GM10248 (cell line): ENCODE measurements around the gene COX19.
A peak's percentile ranks its signal among the peaks of the same experiment; 100 is the strongest.

ENCODE experiments used
- CTCF ChIA-PET: fragments of 300-600 bp; sonication (Branson Sonifier 250); formaldehyde crosslinking; extraction: SDS; loops from one replicate; lab custom pipeline; 2021; ENCODE audit warnings: antibody characterized with exemption; lab: Yijun Ruan, JAX
- POLR2A ChIA-PET: fragments of 350-650 bp; sonication (Branson Sonifier 250); formaldehyde crosslinking; extraction: SDS; loops from one replicate; lab custom pipeline; 2020; ENCODE audit warnings: antibody characterized with exemption; lab: Yijun Ruan, JAX
- DNase-seq: peaks from one replicate; pipeline ENCODE4 v3.0.0; 2012; ENCODE audit errors: extremely low spot score
- TF ChIP-seq, protein P1 (sequence below): IDR thresholded peaks from 2 replicates; pipeline ENCODE4 v1.5.1; 2012; ENCODE audit warnings: mild to moderate bottlenecking, low read depth; ENCODE audit errors: extremely low read depth, missing control alignments, control extremely low read depth

Gene COX19

DNA sequence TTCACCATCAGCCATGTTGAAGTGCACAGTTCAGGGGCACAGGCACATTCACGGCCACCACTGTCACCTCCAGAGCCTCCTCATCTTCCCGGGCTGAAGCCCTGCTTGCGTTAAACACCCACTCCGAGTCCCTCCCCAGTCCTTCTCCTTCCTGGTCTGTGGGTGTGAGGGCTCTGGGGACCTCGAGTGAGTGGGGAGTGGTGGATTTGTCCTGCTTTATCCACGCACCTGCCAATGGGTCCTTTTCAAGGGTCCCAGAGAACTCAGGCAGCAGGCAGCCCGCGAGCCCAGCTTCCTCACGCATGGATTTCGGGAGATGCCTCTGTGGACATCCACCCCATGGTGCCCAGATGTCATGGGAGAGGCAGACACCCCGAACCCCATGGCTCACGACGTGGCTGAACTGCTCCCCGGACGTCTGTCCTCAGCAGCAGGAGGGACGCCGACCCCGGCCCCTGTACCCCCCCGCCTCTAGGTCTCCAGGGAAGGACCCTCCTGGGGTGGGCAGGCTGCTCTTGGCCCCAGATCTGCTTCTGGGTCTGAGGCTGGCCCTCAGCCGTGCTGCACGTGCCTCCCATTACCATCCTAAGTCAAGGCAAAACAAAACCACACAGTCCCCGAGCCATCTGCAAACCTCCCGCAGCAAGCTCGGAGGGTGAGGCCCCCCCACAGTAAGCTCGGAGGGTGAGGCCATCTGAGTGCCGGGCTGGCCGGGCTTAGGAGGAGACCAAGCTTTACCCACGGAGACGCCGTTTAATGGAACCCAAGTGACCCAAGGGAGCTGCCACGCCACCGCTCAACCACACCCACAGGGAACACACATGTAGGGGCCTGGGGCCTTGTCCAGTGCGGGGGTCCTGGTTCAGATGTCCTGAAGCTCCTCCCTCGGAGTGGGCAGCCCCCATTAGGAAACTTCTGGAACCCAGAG lies 16.6 kb upstream of the COX19 start:
- TF ChIP-seq, protein P1, sequence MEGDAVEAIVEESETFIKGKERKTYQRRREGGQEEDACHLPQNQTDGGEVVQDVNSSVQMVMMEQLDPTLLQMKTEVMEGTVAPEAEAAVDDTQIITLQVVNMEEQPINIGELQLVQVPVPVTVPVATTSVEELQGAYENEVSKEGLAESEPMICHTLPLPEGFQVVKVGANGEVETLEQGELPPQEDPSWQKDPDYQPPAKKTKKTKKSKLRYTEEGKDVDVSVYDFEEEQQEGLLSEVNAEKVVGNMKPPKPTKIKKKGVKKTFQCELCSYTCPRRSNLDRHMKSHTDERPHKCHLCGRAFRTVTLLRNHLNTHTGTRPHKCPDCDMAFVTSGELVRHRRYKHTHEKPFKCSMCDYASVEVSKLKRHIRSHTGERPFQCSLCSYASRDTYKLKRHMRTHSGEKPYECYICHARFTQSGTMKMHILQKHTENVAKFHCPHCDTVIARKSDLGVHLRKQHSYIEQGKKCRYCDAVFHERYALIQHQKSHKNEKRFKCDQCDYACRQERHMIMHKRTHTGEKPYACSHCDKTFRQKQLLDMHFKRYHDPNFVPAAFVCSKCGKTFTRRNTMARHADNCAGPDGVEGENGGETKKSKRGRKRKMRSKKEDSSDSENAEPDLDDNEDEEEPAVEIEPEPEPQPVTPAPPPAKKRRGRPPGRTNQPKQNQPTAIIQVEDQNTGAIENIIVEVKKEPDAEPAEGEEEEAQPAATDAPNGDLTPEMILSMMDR, result no peak
- CTCF ChIA-PET, result interaction anchor here (0.9 to 10.0 kb wide), 50 partner anchors 7 to 247 kb away, joined by 3 to 391 read pairs (median 10); partner anchors contain the start of genes COX19, CYP2W1, GPER1 and GPR146
- DNase-seq, result no peak
- POLR2A ChIA-PET, result no interaction called here

DNA sequence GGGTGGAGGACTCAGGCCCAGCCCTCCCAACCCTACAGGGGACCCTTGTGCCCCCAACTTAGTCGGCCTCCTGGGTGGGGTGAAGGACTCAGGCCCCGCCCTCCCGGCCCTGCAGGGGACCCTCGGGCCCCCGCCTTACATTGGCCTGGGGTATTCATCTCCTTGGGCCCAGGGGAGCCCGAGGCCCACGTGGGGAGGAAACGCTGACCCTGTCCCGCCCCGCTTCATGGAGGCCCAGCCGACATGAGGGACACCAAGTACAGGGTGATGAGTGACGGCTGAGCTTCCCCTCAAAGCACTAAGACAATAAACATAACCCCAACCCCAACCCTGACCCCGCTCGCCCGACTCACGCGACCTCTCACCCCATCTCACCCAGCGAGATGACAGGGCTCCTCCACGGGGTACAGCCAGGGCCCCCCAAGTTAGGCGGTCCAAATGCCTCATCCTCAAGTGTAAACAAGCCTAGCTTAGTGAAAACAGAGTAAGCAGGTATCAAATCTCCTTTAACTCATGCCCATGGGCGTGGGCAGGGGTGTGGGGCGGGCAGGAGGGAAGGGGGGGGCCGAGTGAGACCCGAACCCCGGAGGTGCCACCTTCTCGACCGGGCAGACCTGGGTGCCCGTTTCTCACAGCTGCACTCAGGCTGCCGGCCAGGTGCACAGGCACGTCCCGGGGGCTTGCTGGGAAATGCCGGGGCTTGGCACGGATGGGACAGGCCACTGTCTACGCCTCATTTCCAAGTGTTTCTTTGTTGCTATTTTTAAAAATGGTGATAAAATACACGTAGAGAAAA lies 15.8 kb upstream of the COX19 start:
- TF ChIP-seq, protein P1, result no peak
- ChIA-PET POLR2A (no interaction called here), CTCF (interaction anchor here (1.9 to 10.0 kb wide), 8 partner anchors 9 to 187 kb away, joined by 4 to 391 read pairs (median 34); partner anchors contain the start of genes CYP2W1, GPER1 and GPR146)
- DNase-seq, result no peak

DNA sequence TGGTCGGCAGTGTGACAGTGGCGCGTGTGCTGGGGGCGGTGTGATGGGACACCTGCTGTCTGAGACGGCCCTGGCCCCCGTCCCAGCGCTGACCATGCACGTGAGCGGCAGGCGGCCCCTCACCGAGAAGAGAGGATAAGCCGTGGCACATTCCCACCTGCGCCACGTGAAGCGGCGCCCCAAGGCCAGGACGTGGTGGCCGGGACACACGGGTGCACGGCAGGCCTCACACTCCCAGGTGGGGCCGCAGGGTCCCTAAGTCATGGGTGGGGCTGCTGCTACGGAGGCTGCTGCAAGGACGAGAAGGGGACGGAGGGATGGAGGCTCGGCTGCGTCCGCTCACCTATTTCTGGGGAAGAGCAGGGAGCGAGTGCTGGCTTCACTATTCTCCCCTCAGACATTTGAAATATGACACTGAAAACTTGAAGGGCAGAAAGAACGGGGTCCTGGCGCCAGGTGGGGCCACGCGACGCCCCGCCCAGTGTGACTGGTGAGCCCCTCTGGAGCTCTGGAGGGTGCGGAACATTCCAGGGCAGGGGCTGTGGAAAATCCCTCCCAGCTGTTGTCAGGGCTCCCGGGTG lies 15.1 kb upstream of the COX19 start:
- TF ChIP-seq, protein P1, result no peak
- DNase-seq, result no peak
- POLR2A ChIA-PET, result no interaction called here
- CTCF ChIA-PET, result interaction anchor here (4.0 to 10.0 kb wide), 3 partner anchors 9 to 187 kb away, joined by 30 to 391 read pairs (median 170); partner anchors contain the start of gene CYP2W1

DNA sequence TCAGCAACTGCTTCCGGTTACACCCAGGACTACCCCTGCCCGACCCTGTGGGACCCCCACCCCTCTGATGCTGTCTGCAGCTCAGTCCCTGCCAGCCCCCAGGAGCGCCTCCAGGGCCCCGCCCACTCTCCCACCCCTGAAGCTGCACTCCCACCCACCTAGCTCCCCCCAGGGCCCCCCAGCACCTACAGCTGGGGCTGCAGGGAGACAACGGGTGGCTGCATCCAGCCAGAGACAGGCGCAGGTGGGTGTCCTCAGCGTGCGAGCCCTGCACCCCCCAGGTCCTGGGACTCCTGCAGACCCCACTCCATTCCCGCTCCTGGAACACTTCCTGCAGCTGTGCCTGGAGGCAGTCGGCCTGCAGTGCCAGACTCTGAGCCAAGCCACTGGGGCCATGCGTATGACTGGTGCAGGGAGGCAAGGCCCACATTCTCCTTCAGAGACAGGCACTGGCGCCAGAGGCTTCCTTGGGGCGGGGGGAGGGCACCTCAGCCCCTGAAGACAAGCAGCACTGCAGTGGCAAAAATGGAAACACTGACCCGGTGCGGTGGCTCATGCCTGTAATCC lies 13.7 kb upstream of the COX19 start:
- ChIA-PET POLR2A (no interaction called here), CTCF (interaction anchor here (0.9 to 2.5 kb wide), 8 partner anchors 10 to 188 kb away, joined by 3 to 20 read pairs (median 4); no protein-coding TSS in a partner anchor)
- TF ChIP-seq, protein P1, result no peak
- no peak for DNase-seq

DNA sequence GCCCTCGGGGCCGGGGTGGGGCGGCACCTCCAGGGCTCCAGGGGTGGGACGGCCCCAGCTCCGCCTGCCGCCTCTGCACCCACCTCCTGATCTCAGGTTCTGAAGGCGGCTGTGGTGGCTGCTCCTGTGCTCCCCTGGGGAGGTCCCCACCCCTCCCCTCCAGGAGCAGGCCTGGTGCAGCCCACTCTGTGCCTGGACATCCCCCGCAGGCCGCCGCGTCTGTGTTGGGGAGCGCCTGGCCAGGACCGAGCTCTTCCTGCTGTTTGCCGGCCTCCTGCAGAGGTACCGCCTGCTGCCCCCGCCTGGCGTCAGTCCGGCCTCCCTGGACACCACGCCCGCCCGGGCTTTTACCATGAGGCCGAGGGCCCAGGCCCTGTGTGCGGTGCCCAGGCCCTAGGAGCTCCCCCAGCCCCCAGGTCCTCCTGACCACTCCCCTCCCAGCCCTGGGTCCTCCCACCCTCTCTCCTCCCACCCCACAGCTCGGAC lies 13.1 kb upstream of the COX19 start:
- DNase-seq, result peak; percentile 65
- TF ChIP-seq, protein P1, result no peak
- CTCF ChIA-PET, result interaction anchor here (0.7 to 2.5 kb wide), 11 partner anchors 10 to 188 kb away, joined by 3 to 20 read pairs (median 3); no protein-coding TSS in a partner anchor
- POLR2A ChIA-PET, result interaction anchor here (0.7 kb wide), 1 partner anchor 59 kb away, joined by 3 read pairs; no protein-coding TSS in a partner anchor
